ENCODE results near the gene SLC4A3. TPM values are rescaled to one million over a fixed set of nuclear protein-coding genes. Genes with fewer than 3 reads are reported as not detected.

SLC4A3 gene
- total RNA-seq, 4 donors from 2014 or later: 0.48 to 3.2 (median 2.1) TPM

- DNase-seq (ENCODE audit: low spot score in 2 of 2): no peak
Observed at GRCh38 chr2:219675221-219675620, 47.8 kb downstream of the SLC4A3 start.

GRCh38 chr2:219676586-219676985, 49.2 kb downstream of the SLC4A3 start:
- 91% methylated on average over 1 of the region's 1 CpG for WGBS
- H3K36me3 ChIP-seq: no peaks in the 10 kb centered on the region
- no peaks in the 10 kb centered on the region for H3K9me3 ChIP-seq
- H3K27me3 ChIP-seq: peaks cover 16% of the 10 kb centered on the region
- no peak overlapping the region for H3K4me3 ChIP-seq
- H3K27ac ChIP-seq: no peak overlapping the region
- TF ChIP-seq CTCF (IDR thresholded peaks at IDR 0.05): no peak
- no peaks in the 10 kb centered on the region for H3K4me1 ChIP-seq
- DNase-seq (ENCODE audit: low spot score in 2 of 2): no peak

More at GRCh38 chr2:219675221-219675620, 47.8 kb downstream of the SLC4A3 start:
- no peaks in the 10 kb centered on the region for H3K9me3 ChIP-seq
- H3K4me1 ChIP-seq: no peaks in the 10 kb centered on the region
- H3K27me3 ChIP-seq: peaks cover 19% of the 10 kb centered on the region
- no peak overlapping the region for H3K4me3 ChIP-seq
- TF ChIP-seq CTCF (IDR thresholded peaks at IDR 0.05) (no peak), POLR2A (IDR thresholded peaks at IDR 0.05) (no peak), POLR2AphosphoS5 (IDR thresholded peaks at IDR 0.05) (no peak), EP300 (IDR thresholded peaks at IDR 0.05) (no peak)
- 44% methylated on average over 4 of the region's 4 CpGs for WGBS
- H3K36me3 ChIP-seq: no peaks in the 10 kb centered on the region
- no peak overlapping the region for H3K27ac ChIP-seq

GRCh38 chr2:219679041-219679440, 51.6 kb downstream of the SLC4A3 start:
- 85% methylated on average over 3 of the region's 3 CpGs for WGBS
- no peak overlapping the region for H3K4me3 ChIP-seq
- no peaks in the 10 kb centered on the region for H3K36me3 ChIP-seq
- DNase-seq (ENCODE audit: low spot score in 2 of 2): no peak
- no peaks in the 10 kb centered on the region for H3K9me3 ChIP-seq
- H3K27ac ChIP-seq: no peak overlapping the region
- peaks cover 6% of the 10 kb centered on the region for H3K27me3 ChIP-seq
- no peaks in the 10 kb centered on the region for H3K4me1 ChIP-seq
- TF ChIP-seq CTCF (IDR thresholded peaks at IDR 0.05) (no peak), POLR2A (IDR thresholded peaks at IDR 0.05) (no peak), POLR2AphosphoS5 (IDR thresholded peaks at IDR 0.05) (no peak), EP300 (IDR thresholded peaks at IDR 0.05) (no peak)

GRCh38 chr2:219679571-219679970, 52.1 kb downstream of the SLC4A3 start:
- no peak for TF ChIP-seq EP300 (IDR thresholded peaks at IDR 0.05)
- TF ChIP-seq POLR2A (IDR thresholded peaks at IDR 0.05): no peak
- no peak for TF ChIP-seq POLR2AphosphoS5 (IDR thresholded peaks at IDR 0.05)
- TF ChIP-seq CTCF (IDR thresholded peaks at IDR 0.05): no peak
- peaks cover 5% of the 10 kb centered on the region for H3K4me1 ChIP-seq
- no peak overlapping the region for H3K27ac ChIP-seq
- H3K27me3 ChIP-seq: peaks cover 6% of the 10 kb centered on the region
- 88% methylated on average over 1 of the region's 1 CpG for WGBS
- no peaks in the 10 kb centered on the region for H3K9me3 ChIP-seq
- no peak for DNase-seq (ENCODE audit: low spot score in 2 of 2)
- no peak overlapping the region for H3K4me3 ChIP-seq
- H3K36me3 ChIP-seq: no peaks in the 10 kb centered on the region

GRCh38 chr2:219680958-219681693, 53.7 kb downstream of the SLC4A3 start:
- Histone ChIP-seq H3K36me3 (no peaks in the 10 kb centered on the region), H3K9me3 (no peaks in the 10 kb centered on the region), H3K4me3 (no peak overlapping the region), H3K27me3 (peaks cover 3% of the 10 kb centered on the region), H3K27ac (no peak overlapping the region), H3K4me1 (peaks cover 16% of the 10 kb centered on the region)
- DNase-seq (ENCODE audit: low spot score in 2 of 2): no peak
- TF ChIP-seq CTCF (IDR thresholded peaks at IDR 0.05): no peak
- TF ChIP-seq POLR2AphosphoS5 (IDR thresholded peaks at IDR 0.05): no peak
- TF ChIP-seq POLR2A (IDR thresholded peaks at IDR 0.05): no peak
- no peak for TF ChIP-seq EP300 (IDR thresholded peaks at IDR 0.05)
- WGBS: 68% methylated on average over 4 of the region's 4 CpGs

Data from suprapubic skin (tissue), 4 donors.